Measurements from ENCODE around the gene PPM1L.
A peak's percentile ranks its signal among the peaks of the same experiment; 100 is the strongest.

PPM1L gene

GRCh38 chr3:160927620-160928019 is 171.6 kb downstream of the PPM1L start:
- Histone ChIP-seq H3K4me3 (ENCODE audit: low read length) (no peak overlapping the region), H3K23ac (ENCODE audit: low read length) (no peak overlapping the region), H3K56ac (ENCODE audit: low read length) (no peak overlapping the region), H3K79me1 (ENCODE audit: low read length) (no peaks in the 10 kb centered on the region), H4K5ac (ENCODE audit: low read length) (no peak overlapping the region), H2AK5ac (ENCODE audit: low read length) (no peak overlapping the region), H3K4ac (ENCODE audit: low read depth, low read length) (no peak overlapping the region), H3K27me3 (ENCODE audit: insufficient read depth, low read length, poor library complexity) (no peaks in the 10 kb centered on the region), H3K9ac (ENCODE audit: low read length) (no peak overlapping the region), H3K27ac (ENCODE audit: low read depth, low read length) (no peak overlapping the region), H3K4me2 (ENCODE audit: low read length) (no peak overlapping the region), H2BK5ac (ENCODE audit: low read length) (no peak overlapping the region), H3K4me1 (ENCODE audit: control insufficient read depth, low read depth, low read length) (no peaks in the 10 kb centered on the region), H4K8ac (ENCODE audit: low read depth, low read length) (no peak overlapping the region), H2BK120ac (ENCODE audit: low read depth, low read length) (no peak overlapping the region), H3K18ac (ENCODE audit: low read length) (no peak overlapping the region), H3K79me2 (ENCODE audit: control insufficient read depth, insufficient read depth, low read length) (no peaks in the 10 kb centered on the region), H3K36me3 (ENCODE audit: control insufficient read depth, insufficient read depth, low read length) (no peaks in the 10 kb centered on the region), H2BK15ac (replicated peaks; ENCODE audit: low read depth) (no peak overlapping the region)
- WGBS (ENCODE audit: extremely low coverage, insufficient coverage, low lambda C conversion rate) = no CpG with 5 or more reads among the region's 10 CpGs
- no peak for DNase-seq

GRCh38 chr3:160928183-160928726 is 172.2 kb downstream of the PPM1L start:
- Histone ChIP-seq H4K8ac (ENCODE audit: low read depth, low read length) (no peak overlapping the region), H3K4me2 (ENCODE audit: low read length) (no peak overlapping the region), H3K18ac (ENCODE audit: low read length) (no peak overlapping the region), H3K27ac (ENCODE audit: low read depth, low read length) (no peak overlapping the region), H3K79me2 (ENCODE audit: control insufficient read depth, insufficient read depth, low read length) (no peaks in the 10 kb centered on the region), H2BK15ac (replicated peaks; ENCODE audit: low read depth) (no peak overlapping the region), H3K56ac (ENCODE audit: low read length) (no peak overlapping the region), H3K36me3 (ENCODE audit: control insufficient read depth, insufficient read depth, low read length) (no peaks in the 10 kb centered on the region), H2BK120ac (ENCODE audit: low read depth, low read length) (no peak overlapping the region), H2AK5ac (ENCODE audit: low read length) (no peak overlapping the region), H2BK5ac (ENCODE audit: low read length) (no peak overlapping the region), H3K4me3 (ENCODE audit: low read length) (no peak overlapping the region), H3K23ac (ENCODE audit: low read length) (no peak overlapping the region), H3K9ac (ENCODE audit: low read length) (no peak overlapping the region), H3K4me1 (ENCODE audit: control insufficient read depth, low read depth, low read length) (no peaks in the 10 kb centered on the region), H3K79me1 (ENCODE audit: low read length) (no peaks in the 10 kb centered on the region), H3K27me3 (ENCODE audit: insufficient read depth, low read length, poor library complexity) (no peaks in the 10 kb centered on the region), H3K4ac (ENCODE audit: low read depth, low read length) (no peak overlapping the region), H4K5ac (ENCODE audit: low read length) (no peak overlapping the region)
- DNase-seq = peak; percentile 38
- WGBS (ENCODE audit: extremely low coverage, insufficient coverage, low lambda C conversion rate) = no CpG with 5 or more reads among the region's 5 CpGs

GRCh38 chr3:160929595-160929994 is 173.6 kb downstream of the PPM1L start:
- Histone ChIP-seq H4K5ac (ENCODE audit: low read length) (no peak overlapping the region), H2BK120ac (ENCODE audit: low read depth, low read length) (no peak overlapping the region), H3K4me2 (ENCODE audit: low read length) (no peak overlapping the region), H3K4ac (ENCODE audit: low read depth, low read length) (no peak overlapping the region), H3K9ac (ENCODE audit: low read length) (no peak overlapping the region), H3K79me2 (ENCODE audit: control insufficient read depth, insufficient read depth, low read length) (no peaks in the 10 kb centered on the region), H3K23ac (ENCODE audit: low read length) (no peak overlapping the region), H3K27me3 (ENCODE audit: insufficient read depth, low read length, poor library complexity) (no peaks in the 10 kb centered on the region), H2BK5ac (ENCODE audit: low read length) (no peak overlapping the region), H3K56ac (ENCODE audit: low read length) (no peak overlapping the region), H2BK15ac (replicated peaks; ENCODE audit: low read depth) (no peak overlapping the region), H3K18ac (ENCODE audit: low read length) (no peak overlapping the region), H3K79me1 (ENCODE audit: low read length) (no peaks in the 10 kb centered on the region), H4K8ac (ENCODE audit: low read depth, low read length) (no peak overlapping the region), H3K27ac (ENCODE audit: low read depth, low read length) (no peak overlapping the region), H3K4me1 (ENCODE audit: control insufficient read depth, low read depth, low read length) (no peaks in the 10 kb centered on the region), H3K36me3 (ENCODE audit: control insufficient read depth, insufficient read depth, low read length) (no peaks in the 10 kb centered on the region), H3K4me3 (ENCODE audit: low read length) (no peak overlapping the region), H2AK5ac (ENCODE audit: low read length) (no peak overlapping the region)
- no CpG with 5 or more reads among the region's 2 CpGs for WGBS (ENCODE audit: extremely low coverage, insufficient coverage, low lambda C conversion rate)
- peak; percentile 53 for DNase-seq

- no peak for DNase-seq
- Histone ChIP-seq H3K4me1 (ENCODE audit: control insufficient read depth, low read depth, low read length) (no peaks in the 10 kb centered on the region), H4K5ac (ENCODE audit: low read length) (no peak overlapping the region), H3K23ac (ENCODE audit: low read length) (no peak overlapping the region), H4K8ac (ENCODE audit: low read depth, low read length) (no peak overlapping the region), H3K18ac (ENCODE audit: low read length) (no peak overlapping the region), H2BK5ac (ENCODE audit: low read length) (no peak overlapping the region), H2AK5ac (ENCODE audit: low read length) (no peak overlapping the region), H3K27me3 (ENCODE audit: insufficient read depth, low read length, poor library complexity) (no peaks in the 10 kb centered on the region), H3K79me1 (ENCODE audit: low read length) (no peaks in the 10 kb centered on the region), H3K36me3 (ENCODE audit: control insufficient read depth, insufficient read depth, low read length) (no peaks in the 10 kb centered on the region), H2BK15ac (replicated peaks; ENCODE audit: low read depth) (no peak overlapping the region), H3K4me3 (ENCODE audit: low read length) (no peak overlapping the region), H3K27ac (ENCODE audit: low read depth, low read length) (no peak overlapping the region), H3K4ac (ENCODE audit: low read depth, low read length) (no peak overlapping the region), H2BK120ac (ENCODE audit: low read depth, low read length) (no peak overlapping the region), H3K79me2 (ENCODE audit: control insufficient read depth, insufficient read depth, low read length) (no peaks in the 10 kb centered on the region), H3K9ac (ENCODE audit: low read length) (no peak overlapping the region), H3K56ac (ENCODE audit: low read length) (no peak overlapping the region), H3K4me2 (ENCODE audit: low read length) (no peak overlapping the region)
These were observed 175.4 kb downstream of the PPM1L start for GRCh38 chr3:160931474-160931873.

- no peak overlapping the region for H3K18ac ChIP-seq (ENCODE audit: low read length)
- H2BK120ac ChIP-seq (ENCODE audit: low read depth, low read length) = no peak overlapping the region
- no peak overlapping the region for H3K4me2 ChIP-seq (ENCODE audit: low read length)
- H3K79me1 ChIP-seq (ENCODE audit: low read length) = no peaks in the 10 kb centered on the region
- H3K4me3 ChIP-seq (ENCODE audit: low read length) = no peak overlapping the region
- H4K8ac ChIP-seq (ENCODE audit: low read depth, low read length) = no peak overlapping the region
- no peak overlapping the region for H2AK5ac ChIP-seq (ENCODE audit: low read length)
- no peak overlapping the region for H3K23ac ChIP-seq (ENCODE audit: low read length)
- H2BK5ac ChIP-seq (ENCODE audit: low read length) = no peak overlapping the region
- H3K27me3 ChIP-seq (ENCODE audit: insufficient read depth, low read length, poor library complexity) = no peaks in the 10 kb centered on the region
- no CpG with 5 or more reads among the region's 6 CpGs for WGBS (ENCODE audit: extremely low coverage, insufficient coverage, low lambda C conversion rate)
- no peak overlapping the region for H3K4ac ChIP-seq (ENCODE audit: low read depth, low read length)
- H3K4me1 ChIP-seq (ENCODE audit: control insufficient read depth, low read depth, low read length) = no peaks in the 10 kb centered on the region
- no peak overlapping the region for H2BK15ac ChIP-seq (replicated peaks; ENCODE audit: low read depth)
- H3K36me3 ChIP-seq (ENCODE audit: control insufficient read depth, insufficient read depth, low read length) = no peaks in the 10 kb centered on the region
- H3K56ac ChIP-seq (ENCODE audit: low read length) = no peak overlapping the region
- no peak overlapping the region for H3K27ac ChIP-seq (ENCODE audit: low read depth, low read length)
- no peak overlapping the region for H4K5ac ChIP-seq (ENCODE audit: low read length)
- no peak overlapping the region for H3K9ac ChIP-seq (ENCODE audit: low read length)
- DNase-seq = no peak
- H3K79me2 ChIP-seq (ENCODE audit: control insufficient read depth, insufficient read depth, low read length) = no peaks in the 10 kb centered on the region
These were observed 179.5 kb downstream of the PPM1L start for GRCh38 chr3:160935413-160936095.

Data from mesendoderm (in vitro differentiated cells).